ENCODE measurements around the gene RPP21.

RPP21 gene

GRCh38 chr6:30344191-30344867 lies 627 bp upstream of the RPP21 start:
- H3K27ac ChIP-seq (ENCODE audit: extremely low read depth, low read depth, low read length), result no peak overlapping the region
- CTCF ChIA-PET, result interaction anchor here (1.0 kb wide), 1 partner anchor 105 kb away, joined by 4 read pairs; no protein-coding TSS in a partner anchor

GRCh38 chr6:30345852-30346251 lies 896 bp downstream of the RPP21 start:
- TF ChIP-seq ZNF658 (tag by site-specific recombination; IDR thresholded peaks at IDR 0.05) (no peak), ZNF544 (tag by site-specific recombination; IDR thresholded peaks at IDR 0.05) (no peak), ZSCAN30 (tag by site-specific recombination; IDR thresholded peaks at IDR 0.05) (no peak), ZNF626 (tag by site-specific recombination; IDR thresholded peaks at IDR 0.05) (no peak), ZNF768 (tag by site-specific recombination; IDR thresholded peaks at IDR 0.05) (no peak)
- H3K9me3 ChIP-seq (ENCODE audit: control insufficient read depth, insufficient read depth, low read depth, low read length), result no peaks in the 10 kb centered on the region
- no peak overlapping the region for H3K27ac ChIP-seq (ENCODE audit: extremely low read depth, low read depth, low read length)
- H3K4me3 ChIP-seq (ENCODE audit: low read depth, low read length), result peak overlapping the region; percentile 83
- H3K4me1 ChIP-seq (ENCODE audit: control insufficient read depth, insufficient read depth, low read length), result peaks cover 3% of the 10 kb centered on the region; the same call in 1 of the 2 replicates
- POLR2A ChIA-PET, result no interaction called here
- peaks cover 10 to 41% of the 10 kb centered on the region in 2 experiments for H3K36me3 ChIP-seq (ENCODE audit: control insufficient read depth in 2 of 2, insufficient read depth in 1 of 2, low read length in 2 of 2)
- CTCF ChIA-PET, result interaction anchor here (0.5 to 1.8 kb wide), 3 partner anchors 40 to 241 kb away, joined by 3 to 8 read pairs (median 3); no protein-coding TSS in a partner anchor

More at GRCh38 chr6:30344191-30344867, 627 bp upstream of the RPP21 start:
- Histone ChIP-seq H3K4me1 (ENCODE audit: control insufficient read depth, insufficient read depth, low read length) (peaks cover 3% of the 10 kb centered on the region; the same call in 1 of the 2 replicates), H3K9me3 (ENCODE audit: control insufficient read depth, insufficient read depth, low read depth, low read length) (no peaks in the 10 kb centered on the region), H3K36me3 (ENCODE audit: control insufficient read depth in 2 of 2, insufficient read depth in 1 of 2, low read length in 2 of 2) (peaks cover 12 to 56% of the 10 kb centered on the region in 2 experiments), H3K4me3 (ENCODE audit: low read depth, low read length) (no peak overlapping the region)
- TF ChIP-seq ZNF10 (tag by site-specific recombination; IDR thresholded peaks at IDR 0.05), result no peak
- TF ChIP-seq PRDM10 (tag by site-specific recombination; IDR thresholded peaks at IDR 0.05), result peak; percentile 38
- TF ChIP-seq ZFHX2 (tag by site-specific recombination; conservative IDR thresholded peaks at IDR 0.05), result 0 out of 2 replicates have a peak, but pooled peaks have one; percentile 4
- no peak for TF ChIP-seq ZNF580 (tag by site-specific recombination; IDR thresholded peaks at IDR 0.05)
- POLR2A ChIA-PET, result interaction anchor here (1.1 kb wide), 1 partner anchor 18 kb away, joined by 7 read pairs; the partner anchor contains the start of gene TRIM39

GRCh38 chr6:30348957-30349356 lies 4.0 kb downstream of the RPP21 start:
- Histone ChIP-seq H3K4me1 (ENCODE audit: control insufficient read depth, insufficient read depth, low read length) (peaks cover 3% of the 10 kb centered on the region; the same call in 1 of the 2 replicates), H3K27ac (ENCODE audit: extremely low read depth, low read depth, low read length) (no peak overlapping the region), H3K4me3 (ENCODE audit: low read depth, low read length) (no peak overlapping the region), H3K9me3 (ENCODE audit: control insufficient read depth, insufficient read depth, low read depth, low read length) (no peaks in the 10 kb centered on the region), H3K36me3 (ENCODE audit: control insufficient read depth in 2 of 2, insufficient read depth in 1 of 2, low read length in 2 of 2) (peaks cover 7 to 15% of the 10 kb centered on the region in 2 experiments; a peak in 2 of 3 replicates)
- ChIA-PET CTCF (no interaction called here), POLR2A (no interaction called here)
- TF ChIP-seq ZNF26 (tag by site-specific recombination; IDR thresholded peaks at IDR 0.05) (no peak), ZNF571 (tag by site-specific recombination; IDR thresholded peaks at IDR 0.05) (no peak), HOXD13 (CRISPR knock-in tag; IDR thresholded peaks at IDR 0.05; ENCODE audit: borderline replicate concordance) (no peak), ZNF544 (tag by site-specific recombination; IDR thresholded peaks at IDR 0.05) (no peak), ZSCAN18 (tag by site-specific recombination; IDR thresholded peaks at IDR 0.05) (no peak), MEIS1 (CRISPR knock-in tag; IDR thresholded peaks at IDR 0.05; ENCODE audit: borderline replicate concordance) (no peak), ZNF280D (tag by site-specific recombination; IDR thresholded peaks at IDR 0.05) (no peak), ZNF362 (tag by site-specific recombination; IDR thresholded peaks at IDR 0.05) (no peak)
